ENCODE measurements around the gene TMEFF2.
"Not testable (repeated sequence)": the region's sequence is repeated elsewhere in the genome, so short reads cannot be mapped to it uniquely, and the experiment has no call there.

TMEFF2 gene

DNA sequence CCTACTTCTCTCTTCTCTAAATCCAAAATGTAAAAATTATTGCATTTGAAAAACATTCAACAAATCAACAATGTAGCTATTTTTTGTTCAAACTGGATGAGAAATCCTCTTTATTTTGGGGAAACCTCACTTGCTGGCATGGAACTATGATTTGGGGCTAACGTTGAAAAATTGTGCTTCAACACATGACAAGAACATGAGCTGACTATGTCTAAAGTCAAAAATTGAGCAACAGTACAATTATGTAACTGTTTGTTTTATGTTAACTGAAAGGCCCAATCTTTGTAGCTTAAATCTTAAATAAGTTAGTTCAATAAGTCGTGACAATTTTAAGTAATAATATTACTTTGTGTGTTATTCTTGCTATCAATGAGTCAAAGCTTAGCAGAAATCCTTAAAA, 67.3 kb downstream of the TMEFF2 start:
- no peak for DNase-seq

GRCh38 chr2:192126912-192127311, 67.8 kb downstream of the TMEFF2 start:
- DNase-seq, result no peak

DNA sequence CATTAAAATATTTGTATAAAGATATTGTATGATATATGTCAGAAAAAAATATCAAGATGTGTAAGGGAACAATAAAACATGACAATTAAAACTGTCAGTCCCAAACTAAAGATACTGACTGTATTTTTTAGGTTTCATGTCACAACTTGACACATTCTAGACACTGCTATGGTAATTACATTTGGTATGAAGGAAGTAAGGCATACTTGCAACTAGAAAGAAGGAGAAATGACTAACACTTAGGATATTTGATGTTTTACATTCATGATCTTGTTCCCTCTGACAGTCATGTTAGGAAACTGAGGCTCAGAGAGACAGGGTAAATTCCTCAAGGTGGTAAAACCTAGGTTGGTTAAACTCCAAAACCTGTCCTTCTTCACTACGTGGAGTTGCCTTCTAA, 68.3 kb downstream of the TMEFF2 start:
- DNase-seq, result no peak

DNA sequence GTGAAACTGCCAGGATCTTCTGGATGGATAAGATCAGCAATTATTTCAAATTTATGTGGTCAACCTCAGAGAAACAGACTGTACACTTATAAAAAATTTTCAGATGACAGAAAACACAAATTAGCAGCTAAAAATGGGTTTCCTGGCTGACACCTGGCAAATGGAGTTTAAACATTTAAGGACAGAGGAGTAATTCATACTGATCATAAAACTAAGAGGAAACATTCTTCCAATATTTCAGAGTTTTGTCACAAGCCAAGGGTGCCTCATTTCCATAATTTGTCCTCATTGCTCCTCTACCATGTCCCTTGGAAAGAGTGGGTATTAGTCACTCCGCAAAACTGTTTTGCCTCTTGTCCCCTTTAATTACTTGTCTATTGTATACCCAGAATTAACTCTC, 70.2 kb downstream of the TMEFF2 start:
- no peak for DNase-seq

GRCh38 chr2:192123847-192124246, 70.9 kb downstream of the TMEFF2 start:
- no peak for DNase-seq

DNA sequence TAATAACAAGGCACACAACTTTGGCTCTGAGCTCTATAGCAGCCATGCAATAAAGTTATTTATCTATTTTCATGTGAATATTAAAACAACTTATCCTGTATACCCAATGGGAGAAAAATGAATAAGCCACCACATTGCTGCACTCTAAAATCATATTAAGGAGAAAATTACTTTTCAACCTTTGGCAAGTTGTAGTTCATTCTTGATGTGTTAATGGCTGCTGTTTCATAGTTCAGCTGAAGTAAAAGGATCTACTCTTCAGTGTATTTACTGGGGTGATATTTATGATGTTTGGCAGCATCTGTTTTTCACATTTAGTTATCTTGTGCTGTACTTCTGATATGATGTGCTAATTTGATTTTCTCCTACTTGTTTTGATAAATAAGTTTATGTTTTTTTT, 71.8 kb downstream of the TMEFF2 start:
- DNase-seq, result no peak

DNA sequence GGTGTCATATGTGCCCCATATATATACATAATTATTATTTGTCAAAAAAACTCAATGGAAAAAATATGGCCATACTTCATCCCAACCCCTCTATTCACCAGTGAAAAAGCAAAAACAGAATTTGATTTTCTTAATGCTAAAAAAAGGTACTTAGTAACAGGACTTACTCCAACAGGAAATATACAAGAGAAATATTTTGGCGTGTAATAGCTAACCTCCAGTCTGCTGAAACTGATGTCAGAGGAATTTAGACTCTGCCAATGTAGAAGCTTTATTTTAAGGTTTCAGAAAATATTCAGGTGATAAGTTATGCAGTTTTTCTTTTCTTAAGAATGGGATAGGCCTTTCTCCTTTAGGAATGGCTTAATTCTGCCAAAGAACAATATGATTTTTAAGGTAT, 72.6 kb downstream of the TMEFF2 start:
- DNase-seq, result no peak

DNA sequence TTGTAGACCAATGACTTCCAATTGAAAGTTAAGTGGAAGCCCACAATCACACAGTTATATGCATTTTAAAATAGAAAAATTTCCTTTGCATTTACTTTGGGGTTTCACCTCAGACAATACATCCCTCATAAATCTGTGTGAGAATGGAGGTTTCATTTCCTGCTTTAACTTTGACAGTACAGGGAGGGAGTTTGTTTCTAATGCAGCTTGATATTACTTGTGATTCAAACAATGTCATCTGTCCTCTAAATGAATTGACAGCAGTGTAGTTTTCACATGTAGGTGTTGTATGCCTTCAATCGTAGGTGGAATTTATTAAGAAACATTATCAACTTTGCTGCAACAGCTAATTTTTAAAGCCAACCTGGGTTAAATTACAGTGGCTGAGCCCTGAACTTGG, 75.2 kb downstream of the TMEFF2 start:
- DNase-seq, result no peak

DNA sequence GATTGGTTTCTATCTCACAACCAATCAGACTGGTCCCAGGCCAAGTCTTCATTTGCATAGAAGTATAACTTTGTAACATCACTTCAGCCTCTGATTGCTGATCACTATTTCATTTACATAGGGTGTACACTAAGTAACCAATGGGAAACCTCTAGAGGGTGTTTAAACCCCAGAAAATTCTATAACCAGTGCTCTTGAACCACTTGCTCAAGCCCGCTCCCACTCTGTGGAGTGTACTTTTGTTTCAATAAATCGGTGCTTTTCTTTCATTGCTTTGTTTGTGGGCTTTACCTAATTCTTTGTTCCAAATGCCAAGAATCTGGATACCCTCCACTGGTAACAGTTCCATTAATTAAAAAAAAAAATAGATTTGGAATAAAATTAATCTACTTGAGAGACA, 77.0 kb downstream of the TMEFF2 start:
- no peak for DNase-seq

GRCh38 chr2:192111536-192111935, 83.2 kb downstream of the TMEFF2 start:
- DNase-seq, result not testable (repeated sequence)

DNA sequence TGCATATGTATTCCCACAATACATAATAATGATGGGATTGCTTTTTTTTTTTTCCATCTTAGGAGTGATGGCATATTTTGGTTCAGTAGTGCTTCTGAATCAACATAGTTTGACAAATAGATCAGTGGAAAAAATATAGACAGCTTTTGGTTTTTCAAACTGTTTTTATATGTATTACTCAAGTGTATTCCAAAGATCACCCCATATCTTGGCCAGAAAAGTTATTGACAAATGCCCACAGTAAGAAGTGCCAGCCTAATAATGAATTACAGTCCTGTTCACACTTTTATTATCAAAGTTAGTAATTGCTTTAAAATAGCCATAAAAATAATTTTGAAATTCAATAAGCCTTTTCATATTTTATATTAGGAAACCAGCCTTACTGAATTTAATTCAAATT, 95.0 kb downstream of the TMEFF2 start:
- DNase-seq, result no peak

- DNase-seq, result no peak
These were observed 95.8 kb downstream of the TMEFF2 start for GRCh38 chr2:192098814-192099491.

DNA sequence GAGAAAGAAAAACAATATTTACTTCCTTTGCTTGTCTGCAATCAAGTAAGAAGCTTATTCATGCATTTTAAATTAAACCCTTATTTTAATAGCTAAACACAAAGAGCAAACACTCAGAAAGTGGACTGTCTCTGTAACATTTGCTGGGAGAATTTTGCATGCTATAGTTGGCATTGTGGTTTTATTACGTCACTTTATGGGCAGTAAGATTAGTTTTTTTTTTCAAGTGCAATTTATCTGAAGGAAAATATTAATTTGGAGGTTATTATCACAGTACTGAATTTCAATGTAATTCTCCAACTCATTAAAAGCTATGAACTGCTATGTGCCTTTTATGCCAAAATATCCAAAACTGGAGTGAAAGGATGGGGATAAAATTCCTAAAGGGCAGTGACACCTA, 103.3 kb downstream of the TMEFF2 start:
- DNase-seq, result no peak

- no peak for DNase-seq
These were observed 103.8 kb downstream of the TMEFF2 start for GRCh38 chr2:192090911-192091310.

GRCh38 chr2:192087398-192087958, 107.3 kb downstream of the TMEFF2 start:
- no peak for DNase-seq

- no peak for DNase-seq
These were observed 112.6 kb downstream of the TMEFF2 start for GRCh38 chr2:192082121-192082520.

- not testable (repeated sequence) for DNase-seq
These were observed 114.6 kb downstream of the TMEFF2 start for GRCh38 chr2:192080096-192080495.

DNA sequence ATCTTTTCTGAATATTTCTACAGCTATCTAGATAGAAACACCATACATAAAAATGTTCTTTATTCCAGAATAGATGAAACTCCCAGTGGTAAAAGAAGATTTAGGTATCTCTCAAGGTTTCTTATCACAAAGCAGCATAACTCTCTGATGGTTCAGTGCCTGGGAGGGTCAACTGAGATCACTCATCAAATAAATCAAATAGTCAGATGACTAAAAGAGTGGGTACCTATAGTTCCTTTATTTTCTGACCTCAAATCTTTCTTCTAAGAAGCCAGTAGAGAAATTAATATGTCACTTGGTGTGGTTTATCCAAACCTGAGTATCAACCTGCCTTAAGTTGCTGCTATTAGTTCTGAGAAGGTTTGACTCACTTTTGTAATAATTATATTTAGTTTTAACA, 120.9 kb downstream of the TMEFF2 start:
- no peak for DNase-seq

GRCh38 chr2:192072778-192073177, 122.0 kb downstream of the TMEFF2 start:
- no peak for DNase-seq

DNA sequence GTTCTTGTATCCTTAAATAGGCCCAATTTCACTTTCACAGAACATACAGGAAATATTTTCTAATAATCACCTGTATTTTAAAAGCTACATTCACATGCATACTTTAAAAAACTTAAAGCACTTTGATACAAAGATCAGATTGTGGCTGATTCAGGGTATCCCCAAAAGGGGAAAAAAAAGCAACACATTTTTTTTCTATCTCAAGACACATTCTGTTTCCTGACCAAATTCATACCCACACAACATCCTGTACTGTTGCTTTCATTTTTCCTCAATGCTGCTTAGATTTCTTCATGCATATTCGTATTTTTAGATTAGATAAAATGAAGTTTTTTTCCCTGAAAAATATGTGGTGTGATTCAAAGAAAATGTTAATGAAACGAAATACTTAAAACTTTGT, 122.5 kb downstream of the TMEFF2 start:
- DNase-seq, result no peak

DNA sequence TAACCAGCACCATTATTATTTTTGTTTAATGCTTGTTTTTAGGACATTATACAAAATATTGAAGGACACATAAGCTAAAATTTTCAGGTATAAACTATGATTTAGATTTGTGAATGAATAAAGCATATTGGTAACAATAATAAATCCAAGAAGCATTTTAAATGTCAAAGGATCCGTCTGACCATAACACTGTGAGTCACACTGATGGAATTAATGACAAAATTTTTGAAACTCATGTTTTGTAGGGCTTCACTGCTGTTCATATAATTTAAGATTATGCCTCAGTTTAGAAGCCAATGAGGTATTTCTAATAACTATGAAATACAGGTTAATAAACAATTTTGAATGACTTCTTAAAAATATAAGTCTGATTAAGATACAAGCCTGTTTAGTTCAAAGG, 124.6 kb downstream of the TMEFF2 start:
- no peak for DNase-seq

GRCh38 chr2:192069417-192069816, 125.3 kb downstream of the TMEFF2 start:
- no peak for DNase-seq

- no peak for DNase-seq
These were observed 125.8 kb downstream of the TMEFF2 start for GRCh38 chr2:192068966-192069365.

- no peak for DNase-seq
These were observed 127.1 kb downstream of the TMEFF2 start for GRCh38 chr2:192067631-192068030.

DNA sequence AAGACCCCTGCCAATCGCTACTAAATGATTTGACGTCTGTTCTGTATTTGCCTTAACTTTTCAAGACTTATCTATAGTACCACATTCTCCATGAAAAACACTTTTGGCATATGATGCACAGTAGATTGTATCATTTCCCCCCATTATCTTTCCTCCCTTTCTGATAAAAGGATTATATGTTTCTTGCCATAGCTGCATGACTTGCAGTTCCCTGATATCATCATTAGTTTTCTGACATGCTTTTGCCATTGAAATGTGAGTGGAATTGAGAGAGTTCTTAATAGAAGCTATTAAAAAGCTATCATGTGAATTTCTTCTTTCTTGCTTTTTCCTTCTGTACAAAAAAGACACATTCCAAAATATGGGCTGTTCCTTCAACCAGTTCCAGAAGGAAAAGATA, 130.3 kb downstream of the TMEFF2 start:
- DNase-seq, result no peak

Measured in stimulated activated naive CD4-positive, alpha-beta T cell treated with Interleukin-2 at 50 U/mL for 16 hours (primary cell).